Neutrophil (primary cell): Measurements from ENCODE around the gene CEP89.
"Not testable (repeated sequence)": the region's sequence is repeated elsewhere in the genome, so short reads cannot be mapped to it uniquely, and the experiment has no call there.

Experiments used
- H3K27ac ChIP-seq: fragments of 200-600 bp; sonication (generic); 2 replicates; pipeline ENCODE4 v1.5.1; 2016; ENCODE audit warnings: mild to moderate bottlenecking, moderate library complexity
- H3K27me3 ChIP-seq: fragments of 200-600 bp; sonication (generic); 2 replicates; pipeline ENCODE4 v1.6.0; 2016; ENCODE audit warnings: mild to moderate bottlenecking
- H3K36me3 ChIP-seq: fragments of 200-600 bp; sonication (generic); 2 replicates; pipeline ENCODE4 v1.5.1; 2017
- H3K4me1 ChIP-seq, 2 experiments: fragments of 200-600 bp in 1 of 2; sonication (generic) in 1 of 2; 1 replicate in 1 of 2; 2 replicates in 1 of 2; pipeline versions ENCODE4 v1.5.1 to v1.6.1; 2013 to 2016; ENCODE audit warnings: low read depth in 1 of 2, low read length in 1 of 2, mild to moderate bottlenecking in 1 of 2, moderate library complexity in 1 of 2; ENCODE audit not compliant: control insufficient read depth in 1 of 2, insufficient read depth in 1 of 2
- H3K4me3 ChIP-seq, 2 experiments: fragments of 200-600 bp in 1 of 2; sonication (generic) in 1 of 2; 1 replicate in 1 of 2; 2 replicates in 1 of 2; pipeline ENCODE4 v1.5.1; 2013 to 2016; ENCODE audit warnings: low read depth in 1 of 2, low read length in 1 of 2, mild to moderate bottlenecking in 1 of 2, moderate library complexity in 1 of 2
- H3K9me3 ChIP-seq: fragments of 200-600 bp; sonication (generic); 2 replicates; pipeline ENCODE4 v1.5.1; 2016
- CTCF ChIP-seq: fragments of 200-600 bp; sonication (generic); IDR thresholded peaks from 2 replicates; pipeline ENCODE4 v1.5.1; 2016; ENCODE audit warnings: antibody characterized with exemption

Gene CEP89

GRCh38 chr19:32857584-32857983, 114.2 kb downstream of the CEP89 start:
- Histone ChIP-seq H3K9me3 (no peaks in the 10 kb centered on the region), H3K4me1 (no peaks in the 10 kb centered on the region)
- no peak for TF ChIP-seq CTCF

GRCh38 chr19:32856818-32857217, 114.9 kb downstream of the CEP89 start:
- not testable (repeated sequence) for H3K4me3 ChIP-seq, H3K9me3 ChIP-seq, H3K27ac ChIP-seq, H3K27me3 ChIP-seq, H3K36me3 ChIP-seq, H3K4me1 ChIP-seq

More at GRCh38 chr19:32857584-32857983, 114.2 kb downstream of the CEP89 start:
- H3K36me3 ChIP-seq, result no peaks in the 10 kb centered on the region
- H3K4me3 ChIP-seq, result no peak overlapping the region
- H3K27me3 ChIP-seq, result no peaks in the 10 kb centered on the region
- no peak overlapping the region for H3K27ac ChIP-seq

DNA sequence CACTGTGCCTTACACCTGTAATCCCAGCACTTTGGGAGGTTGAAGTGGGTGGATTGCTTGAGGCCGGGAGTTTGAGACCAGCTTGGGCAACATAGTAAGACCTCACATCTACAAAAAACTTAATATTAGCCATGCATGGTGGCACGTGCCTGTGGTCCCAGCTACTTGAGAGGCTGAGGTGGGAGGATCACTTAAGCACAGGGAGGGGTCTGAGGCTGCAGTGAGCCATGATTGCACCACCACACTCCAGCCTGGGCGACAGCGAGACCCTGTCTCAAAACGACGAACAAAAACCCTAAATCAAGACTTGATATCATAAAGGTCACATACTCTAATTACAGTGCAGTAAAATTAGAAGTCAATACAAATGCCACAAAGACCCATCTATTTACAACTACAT, 119.5 kb downstream of the CEP89 start:
- no peak for TF ChIP-seq CTCF
- H3K4me3 ChIP-seq, result no peak overlapping the region
- H3K27me3 ChIP-seq, result no peaks in the 10 kb centered on the region
- no peak overlapping the region for H3K27ac ChIP-seq
- H3K9me3 ChIP-seq, result no peaks in the 10 kb centered on the region
- no peaks in the 10 kb centered on the region for H3K4me1 ChIP-seq
- no peaks in the 10 kb centered on the region for H3K36me3 ChIP-seq

DNA sequence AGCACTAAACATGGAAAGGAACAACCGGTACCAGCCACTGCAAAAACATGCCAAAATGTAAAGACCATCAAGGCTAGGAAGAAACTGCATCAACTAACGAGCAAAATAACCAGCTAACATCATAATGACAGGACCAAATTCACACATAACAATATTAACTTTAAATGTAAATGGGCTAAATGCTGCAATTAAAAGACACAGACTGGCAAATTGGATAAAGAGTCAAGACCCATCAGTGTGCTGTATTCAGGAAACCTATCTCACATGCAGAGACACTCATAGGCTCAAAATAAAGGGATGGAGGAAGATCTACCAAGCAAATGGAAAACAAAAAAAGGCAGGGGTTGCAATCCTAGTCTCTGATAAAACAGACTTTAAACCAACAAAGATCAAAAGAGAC, 123.7 kb downstream of the CEP89 start:
- not testable (repeated sequence) for H3K4me1 ChIP-seq, H3K4me3 ChIP-seq, H3K27me3 ChIP-seq, H3K36me3 ChIP-seq, H3K9me3 ChIP-seq, H3K27ac ChIP-seq

DNA sequence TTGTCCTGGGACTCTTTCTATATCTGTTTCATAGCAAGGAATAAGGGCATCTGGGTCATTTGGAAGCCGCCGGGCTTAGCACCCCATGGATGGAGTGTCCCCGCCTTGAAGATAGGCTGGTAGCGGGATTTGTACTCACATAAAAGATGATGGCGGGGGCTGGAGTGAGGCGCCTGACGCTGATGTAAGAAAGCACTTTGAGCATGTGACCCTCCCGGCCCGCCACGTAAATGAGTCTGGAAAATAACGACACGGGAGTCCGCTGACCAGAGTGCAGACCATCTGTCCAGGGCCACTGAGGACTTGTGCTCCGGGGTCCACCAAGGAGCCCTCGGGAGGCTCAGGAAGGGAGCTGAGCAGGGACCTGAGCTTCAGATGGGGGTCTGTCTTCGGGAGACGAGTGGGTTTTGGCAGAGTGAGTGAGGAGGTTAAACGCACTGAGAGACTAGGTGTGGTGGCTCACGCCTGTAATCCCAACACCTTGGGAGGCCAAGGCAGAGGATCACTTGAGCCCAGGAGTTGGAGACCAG, 128.0 kb downstream of the CEP89 start:
- Histone ChIP-seq H3K4me1 (no peaks in the 10 kb centered on the region), H3K27ac (no peak overlapping the region), H3K27me3 (no peaks in the 10 kb centered on the region), H3K4me3 (no peak overlapping the region), H3K36me3 (no peaks in the 10 kb centered on the region), H3K9me3 (no peaks in the 10 kb centered on the region)
- TF ChIP-seq CTCF, result no peak

GRCh38 chr19:32842061-32842460, 129.7 kb downstream of the CEP89 start:
- TF ChIP-seq CTCF, result no peak
- no peak overlapping the region for H3K27ac ChIP-seq
- no peaks in the 10 kb centered on the region for H3K27me3 ChIP-seq
- H3K4me3 ChIP-seq, result no peak overlapping the region
- no peaks in the 10 kb centered on the region for H3K9me3 ChIP-seq
- H3K36me3 ChIP-seq, result no peaks in the 10 kb centered on the region
- no peaks in the 10 kb centered on the region for H3K4me1 ChIP-seq

- Histone ChIP-seq H3K36me3 (no peaks in the 10 kb centered on the region), H3K4me1 (no peaks in the 10 kb centered on the region), H3K27ac (no peak overlapping the region), H3K4me3 (no peak overlapping the region), H3K9me3 (no peaks in the 10 kb centered on the region), H3K27me3 (no peaks in the 10 kb centered on the region)
- TF ChIP-seq CTCF, result no peak
These were observed 134.2 kb downstream of the CEP89 start for GRCh38 chr19:32837531-32837930.

GRCh38 chr19:32833388-32833787, 138.4 kb downstream of the CEP89 start:
- not testable (repeated sequence) for H3K4me3 ChIP-seq, H3K4me1 ChIP-seq, H3K9me3 ChIP-seq, H3K27ac ChIP-seq, H3K27me3 ChIP-seq, H3K36me3 ChIP-seq

GRCh38 chr19:32832825-32833224, 138.9 kb downstream of the CEP89 start:
- not testable (repeated sequence) for H3K9me3 ChIP-seq, H3K27me3 ChIP-seq, H3K4me3 ChIP-seq, H3K36me3 ChIP-seq, H3K4me1 ChIP-seq, H3K27ac ChIP-seq
